ENCODE data around the gene DNAH10. TPM values are rescaled to one million over a fixed set of nuclear protein-coding genes. Genes with fewer than 3 reads are reported as not detected.
"Not testable (repeated sequence)": the region's sequence is repeated elsewhere in the genome, so short reads cannot be mapped to it uniquely, and the experiment has no call there.

The DNAH10 gene
- polyA plus RNA-seq, 2 donors = 0.01 TPM; not detected in 1

DNA sequence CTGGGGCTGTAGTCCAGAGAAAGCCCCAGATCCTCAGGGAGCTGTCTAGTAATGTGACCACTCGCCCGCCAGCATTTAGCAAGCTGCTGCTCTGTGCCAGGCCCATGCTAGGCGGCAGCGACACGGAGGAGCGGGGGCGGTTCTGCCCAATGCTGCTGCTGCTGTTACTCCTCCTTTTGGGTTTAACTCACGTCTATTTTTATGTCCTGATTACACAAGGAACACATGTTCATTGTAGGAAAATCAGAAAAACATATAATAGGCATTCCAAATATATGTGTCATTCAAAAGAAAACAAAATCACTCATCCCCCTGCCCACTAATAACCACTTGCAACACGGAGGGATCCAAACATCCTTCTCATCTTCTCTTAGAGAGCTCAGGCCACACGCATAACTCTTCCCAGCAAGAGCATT is 180.1 kb downstream of the DNAH10 start:
- no peaks in the 10 kb centered on the region for H3K9me3 ChIP-seq (ENCODE audit: control insufficient read depth in 2 of 2, insufficient read depth in 1 of 2, low read depth in 1 of 2, low read length in 1 of 2)
- 93 to 95% methylated on average over 10 of the region's 10 CpGs for WGBS, 2 donors
- H3K27me3 ChIP-seq (ENCODE audit: control insufficient read depth in 1 of 2, insufficient read depth in 2 of 2, low read length in 2 of 2) = no peaks in the 10 kb centered on the region
- peaks cover 0 to 16% of the 10 kb centered on the region in 2 donors for H3K36me3 ChIP-seq (ENCODE audit: control insufficient read depth in 2 of 2, insufficient read depth in 2 of 2, low read length in 1 of 2)
- H3K4me3 ChIP-seq (ENCODE audit: low read depth in 1 of 2, low read length in 2 of 2) = no peak overlapping the region
- no peaks in the 10 kb centered on the region for H3K4me1 ChIP-seq (ENCODE audit: control insufficient read depth in 2 of 2, insufficient read depth in 2 of 2, low read length in 1 of 2)
- H3K27ac ChIP-seq (ENCODE audit: low read depth in 2 of 2, low read length in 1 of 2) = no peak overlapping the region

DNA sequence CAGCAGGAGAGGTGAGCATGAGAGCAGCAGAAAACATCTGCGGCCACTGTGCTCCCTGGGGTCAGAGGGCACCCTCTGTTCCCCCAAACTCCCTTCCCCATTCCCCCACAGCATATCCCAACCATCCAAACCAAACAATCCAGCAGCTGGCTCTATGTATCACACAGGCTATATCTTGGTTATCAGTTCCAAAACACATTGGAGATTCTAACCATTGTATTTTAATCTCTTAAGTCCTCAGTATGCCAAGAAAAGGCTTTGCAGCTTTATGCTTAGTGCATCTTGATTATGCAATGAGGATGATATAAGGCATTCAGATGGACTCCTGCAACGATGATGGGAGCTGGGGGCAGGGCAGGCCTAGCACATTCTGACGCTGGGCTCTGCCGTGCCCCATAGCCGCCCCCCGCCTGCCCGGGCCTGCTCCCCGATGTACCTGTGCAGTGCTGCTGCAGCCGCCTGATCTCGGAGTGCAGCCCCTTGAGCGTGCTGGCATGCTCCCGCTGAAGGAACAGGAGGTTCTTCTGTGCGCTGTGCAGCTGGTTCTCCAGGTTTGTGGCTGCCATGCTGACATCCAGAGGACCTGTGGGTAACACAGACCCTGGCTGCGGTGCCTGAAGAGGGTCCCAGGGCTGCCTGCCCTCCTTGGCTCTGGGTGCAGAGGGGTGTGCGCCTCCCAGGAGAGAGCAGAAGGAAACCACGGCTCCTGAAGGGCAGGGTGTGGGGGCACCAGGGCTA is 181.0 kb downstream of the DNAH10 start:
- WGBS, 2 donors = 92 to 93% methylated on average over 16 of the region's 16 CpGs
- H3K9me3 ChIP-seq (ENCODE audit: control insufficient read depth in 2 of 2, insufficient read depth in 1 of 2, low read depth in 1 of 2, low read length in 1 of 2) = no peaks in the 10 kb centered on the region
- H3K4me1 ChIP-seq (ENCODE audit: control insufficient read depth in 2 of 2, insufficient read depth in 2 of 2, low read length in 1 of 2) = no peaks in the 10 kb centered on the region
- no peak overlapping the region for H3K27ac ChIP-seq (ENCODE audit: low read depth in 2 of 2, low read length in 1 of 2)
- H3K4me3 ChIP-seq (ENCODE audit: low read depth in 1 of 2, low read length in 2 of 2) = no peak overlapping the region
- H3K36me3 ChIP-seq (ENCODE audit: control insufficient read depth in 2 of 2, insufficient read depth in 2 of 2, low read length in 1 of 2) = peaks cover 0 to 13% of the 10 kb centered on the region in 2 donors
- no peaks in the 10 kb centered on the region for H3K27me3 ChIP-seq (ENCODE audit: control insufficient read depth in 1 of 2, insufficient read depth in 2 of 2, low read length in 2 of 2)

DNA sequence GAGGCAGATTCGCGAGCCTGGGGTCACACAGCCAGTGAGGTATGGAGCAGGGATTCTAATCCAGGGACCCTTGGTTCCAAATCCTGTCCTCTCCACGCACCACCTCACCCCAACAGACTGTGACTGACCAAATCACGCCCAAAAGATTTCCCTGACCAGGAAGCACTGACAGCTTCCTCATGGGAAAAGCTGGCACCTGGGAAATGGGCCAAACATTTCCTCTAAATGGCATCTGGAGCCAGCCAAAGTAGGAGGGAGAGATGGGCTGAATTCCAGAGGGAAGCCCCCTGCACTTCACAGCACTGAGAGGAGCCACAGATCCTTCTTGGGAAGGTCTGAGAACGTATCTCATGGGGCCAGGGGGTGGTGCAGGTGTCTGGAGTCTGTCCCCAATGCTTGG is 181.7 kb downstream of the DNAH10 start:
- no peaks in the 10 kb centered on the region for H3K9me3 ChIP-seq (ENCODE audit: control insufficient read depth in 2 of 2, insufficient read depth in 1 of 2, low read depth in 1 of 2, low read length in 1 of 2)
- H3K4me3 ChIP-seq (ENCODE audit: low read depth in 1 of 2, low read length in 2 of 2) = no peak overlapping the region
- H3K27ac ChIP-seq (ENCODE audit: low read depth in 2 of 2, low read length in 1 of 2) = no peak overlapping the region
- H3K27me3 ChIP-seq (ENCODE audit: control insufficient read depth in 1 of 2, insufficient read depth in 2 of 2, low read length in 2 of 2) = no peaks in the 10 kb centered on the region
- no peaks in the 10 kb centered on the region for H3K4me1 ChIP-seq (ENCODE audit: control insufficient read depth in 2 of 2, insufficient read depth in 2 of 2, low read length in 1 of 2)
- H3K36me3 ChIP-seq (ENCODE audit: control insufficient read depth in 2 of 2, insufficient read depth in 2 of 2, low read length in 1 of 2) = peaks cover 0 to 13% of the 10 kb centered on the region in 2 donors
- WGBS, 2 donors = 84 to 89% methylated on average over 5 of the region's 5 CpGs

DNA sequence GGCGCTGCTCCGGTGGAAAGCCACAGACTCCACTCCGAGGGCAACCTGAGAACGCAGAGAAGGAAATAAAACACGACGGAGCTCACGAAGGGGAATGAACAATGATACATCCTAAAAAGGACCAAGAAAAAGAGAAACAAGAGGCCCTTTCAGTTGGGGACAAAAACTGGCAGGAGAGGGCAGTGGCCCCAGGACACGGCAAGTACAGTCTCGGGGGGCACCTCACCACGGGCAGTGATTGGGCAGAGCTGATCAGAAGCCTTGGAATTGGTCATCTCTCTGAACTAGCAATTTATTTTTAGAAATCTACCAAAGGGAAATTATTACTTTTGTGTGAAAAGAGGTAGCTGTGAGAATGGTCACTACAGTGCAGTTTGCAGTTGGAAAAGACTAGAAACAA is 182.6 kb downstream of the DNAH10 start:
- Histone ChIP-seq H3K4me1 (ENCODE audit: control insufficient read depth in 2 of 2, insufficient read depth in 2 of 2, low read length in 1 of 2) (no peaks in the 10 kb centered on the region), H3K27ac (ENCODE audit: low read depth in 2 of 2, low read length in 1 of 2) (no peak overlapping the region), H3K36me3 (ENCODE audit: control insufficient read depth in 2 of 2, insufficient read depth in 2 of 2, low read length in 1 of 2) (peaks cover 0 to 13% of the 10 kb centered on the region in 2 donors), H3K9me3 (ENCODE audit: control insufficient read depth in 2 of 2, insufficient read depth in 1 of 2, low read depth in 1 of 2, low read length in 1 of 2) (no peaks in the 10 kb centered on the region), H3K27me3 (ENCODE audit: control insufficient read depth in 1 of 2, insufficient read depth in 2 of 2, low read length in 2 of 2) (no peaks in the 10 kb centered on the region), H3K4me3 (ENCODE audit: low read depth in 1 of 2, low read length in 2 of 2) (no peak overlapping the region)
- WGBS, 2 donors = 84 to 89% methylated on average over 10 of the region's 10 CpGs

DNA sequence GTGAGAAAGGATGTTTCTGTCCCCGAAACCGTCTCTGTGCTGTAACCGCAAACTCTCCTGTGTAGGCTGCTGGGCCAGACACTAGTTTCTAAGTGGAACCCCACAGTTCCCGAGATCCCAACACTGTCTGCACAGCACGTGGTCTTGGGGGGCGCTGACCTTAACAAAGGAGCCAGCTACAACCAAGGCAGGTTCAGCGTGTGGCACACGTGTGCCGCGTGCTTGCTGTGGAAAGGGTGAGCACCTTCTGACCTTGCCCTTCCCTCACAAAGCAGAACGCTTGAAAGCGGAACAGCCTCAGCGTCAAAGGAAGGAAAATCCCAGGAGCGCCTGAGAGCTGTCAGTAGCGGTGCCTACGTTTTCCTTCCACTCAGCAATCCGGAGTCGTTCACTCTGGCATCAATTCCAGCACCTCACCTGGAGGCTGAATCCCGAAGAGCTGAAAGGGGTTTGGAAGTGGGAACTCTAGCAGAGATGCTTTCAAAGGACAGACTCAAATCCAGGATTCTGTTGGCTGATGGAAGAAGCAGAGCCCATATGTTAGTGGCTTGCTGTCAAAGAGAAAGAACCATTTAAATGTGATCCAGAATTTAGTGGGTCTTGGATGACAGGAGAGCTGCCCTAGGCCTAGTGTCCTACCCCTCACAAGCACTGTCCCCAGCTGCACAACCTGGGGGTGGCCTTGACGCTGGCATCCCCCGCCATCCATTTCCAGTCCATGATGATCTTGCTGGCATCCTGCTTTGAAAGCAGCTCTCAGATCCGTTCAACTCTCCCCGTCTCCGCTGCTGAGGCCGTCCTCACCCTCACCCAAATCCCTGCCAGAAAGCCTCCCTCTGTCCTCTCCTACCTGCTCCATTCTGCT is 183.4 kb downstream of the DNAH10 start:
- Histone ChIP-seq H3K36me3 (ENCODE audit: control insufficient read depth in 2 of 2, insufficient read depth in 2 of 2, low read length in 1 of 2) (peaks cover 0 to 7% of the 10 kb centered on the region in 2 donors), H3K4me1 (ENCODE audit: control insufficient read depth in 2 of 2, insufficient read depth in 2 of 2, low read length in 1 of 2) (no peaks in the 10 kb centered on the region), H3K4me3 (ENCODE audit: low read depth in 1 of 2, low read length in 2 of 2) (no peak overlapping the region), H3K9me3 (ENCODE audit: control insufficient read depth in 2 of 2, insufficient read depth in 1 of 2, low read depth in 1 of 2, low read length in 1 of 2) (no peaks in the 10 kb centered on the region), H3K27me3 (ENCODE audit: control insufficient read depth in 1 of 2, insufficient read depth in 2 of 2, low read length in 2 of 2) (no peaks in the 10 kb centered on the region), H3K27ac (ENCODE audit: low read depth in 2 of 2, low read length in 1 of 2) (no peak overlapping the region)
- 88% methylated on average over 25 of the region's 25 CpGs for WGBS, 2 donors

DNA sequence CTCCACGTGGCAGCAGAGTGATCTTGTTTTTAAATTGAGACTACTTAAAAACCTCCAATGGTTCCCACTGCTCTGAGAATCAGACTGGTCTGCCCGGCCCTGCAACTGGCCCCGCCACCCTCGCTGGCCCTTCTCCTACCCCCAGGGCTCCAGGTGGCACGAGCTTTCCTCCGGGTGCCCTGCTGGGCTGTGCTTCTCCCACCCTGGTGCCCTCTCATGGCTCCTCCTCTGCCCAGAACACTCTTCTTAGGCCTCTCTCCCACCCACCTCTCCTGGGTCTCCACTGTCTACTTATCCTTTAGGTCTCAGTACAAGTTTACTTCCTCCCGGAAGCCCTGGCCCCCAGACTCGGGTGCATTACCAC is 184.0 kb downstream of the DNAH10 start:
- Histone ChIP-seq H3K36me3 (ENCODE audit: control insufficient read depth in 2 of 2, insufficient read depth in 2 of 2, low read length in 1 of 2) (peaks cover 0 to 7% of the 10 kb centered on the region in 2 donors), H3K27me3 (ENCODE audit: control insufficient read depth in 1 of 2, insufficient read depth in 2 of 2, low read length in 2 of 2) (no peaks in the 10 kb centered on the region), H3K4me1 (ENCODE audit: control insufficient read depth in 2 of 2, insufficient read depth in 2 of 2, low read length in 1 of 2) (no peaks in the 10 kb centered on the region), H3K4me3 (ENCODE audit: low read depth in 1 of 2, low read length in 2 of 2) (no peak overlapping the region), H3K9me3 (ENCODE audit: control insufficient read depth in 2 of 2, insufficient read depth in 1 of 2, low read depth in 1 of 2, low read length in 1 of 2) (no peaks in the 10 kb centered on the region), H3K27ac (ENCODE audit: low read depth in 2 of 2, low read length in 1 of 2) (no peak overlapping the region)
- 75 to 78% methylated on average over 8 of the region's 8 CpGs for WGBS, 2 donors

DNA sequence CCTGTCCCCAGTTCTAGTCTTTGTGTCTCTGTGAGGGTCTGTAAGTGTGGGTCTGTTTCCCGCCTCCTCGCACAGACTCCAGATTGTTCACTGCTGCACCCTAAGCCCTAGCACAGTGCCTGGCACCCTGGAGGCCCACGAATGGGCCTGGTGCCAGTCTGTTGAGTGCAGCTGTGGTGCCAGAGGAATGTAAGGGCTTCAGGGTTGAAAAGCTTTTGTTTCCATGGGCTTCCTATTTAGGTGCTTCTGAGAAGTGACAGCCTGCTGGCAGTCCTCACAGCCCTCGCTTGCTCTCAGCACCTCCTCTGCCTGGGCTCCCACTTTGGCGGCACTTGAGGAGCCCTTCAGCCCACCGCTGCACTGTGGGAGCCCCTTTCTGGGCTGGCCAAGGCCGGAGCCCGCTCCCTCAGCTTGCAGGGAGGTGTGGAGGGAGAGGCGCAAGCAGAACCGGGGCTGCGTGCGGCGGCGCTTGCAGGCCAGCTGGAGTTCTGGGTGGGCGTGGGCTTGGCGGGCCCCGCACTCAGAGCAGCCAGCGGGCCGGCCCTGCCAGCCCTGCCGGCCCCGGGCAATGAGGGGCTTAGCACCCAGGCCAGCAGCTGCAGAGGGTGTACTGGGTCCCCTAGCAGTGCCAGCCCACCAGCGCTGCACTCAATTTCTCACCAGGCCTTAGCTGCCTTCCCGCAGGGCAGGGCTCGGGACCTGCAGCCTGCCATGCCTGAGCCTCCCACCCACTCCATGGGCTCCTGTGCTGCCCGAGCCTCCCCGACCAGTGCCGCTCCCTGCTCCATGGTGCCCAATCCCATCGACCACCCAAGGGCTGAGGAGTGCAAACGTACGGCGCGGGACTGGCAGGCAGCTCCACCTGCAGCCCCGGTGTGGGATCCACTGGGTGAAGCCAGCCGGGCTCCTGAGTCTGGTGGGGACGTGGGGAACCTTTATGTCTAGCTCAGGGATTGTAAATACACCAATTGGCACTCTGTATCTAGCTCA is 184.7 kb downstream of the DNAH10 start:
- not testable (repeated sequence) for H3K4me3 ChIP-seq (ENCODE audit: low read depth in 1 of 2, low read length in 2 of 2); H3K27me3 ChIP-seq (ENCODE audit: control insufficient read depth in 1 of 2, insufficient read depth in 2 of 2, low read length in 2 of 2); H3K36me3 ChIP-seq (ENCODE audit: control insufficient read depth in 2 of 2, insufficient read depth in 2 of 2, low read length in 1 of 2); H3K27ac ChIP-seq (ENCODE audit: low read depth in 2 of 2, low read length in 1 of 2); H3K9me3 ChIP-seq (ENCODE audit: control insufficient read depth in 2 of 2, insufficient read depth in 1 of 2, low read depth in 1 of 2, low read length in 1 of 2); H3K4me1 ChIP-seq (ENCODE audit: control insufficient read depth in 2 of 2, insufficient read depth in 2 of 2, low read length in 1 of 2)
- 91 to 93% methylated on average over 29 to 34 of the region's 35 CpGs for WGBS, 2 donors

DNA sequence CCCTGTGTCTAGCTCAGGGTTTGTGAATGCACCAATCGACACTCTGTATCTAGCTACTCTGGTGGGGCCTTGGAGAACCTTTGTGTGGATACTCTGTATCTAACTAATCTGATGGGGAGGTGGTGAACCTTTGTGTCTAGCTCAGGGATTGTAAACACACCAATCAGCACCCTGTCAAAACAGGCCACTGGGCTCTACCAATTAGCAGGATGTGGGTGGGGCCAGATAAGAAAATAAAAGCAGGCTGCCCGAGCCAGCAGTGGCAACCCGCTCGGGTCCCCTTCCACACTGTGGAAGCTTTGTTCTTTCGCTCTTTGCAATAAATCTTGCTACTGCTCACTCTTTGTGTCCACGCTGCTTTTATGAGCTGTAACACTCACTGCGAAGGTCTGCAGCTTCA is 185.4 kb downstream of the DNAH10 start:
- not testable (repeated sequence) for H3K27ac ChIP-seq (ENCODE audit: low read depth in 2 of 2, low read length in 1 of 2); H3K36me3 ChIP-seq (ENCODE audit: control insufficient read depth in 2 of 2, insufficient read depth in 2 of 2, low read length in 1 of 2); H3K9me3 ChIP-seq (ENCODE audit: control insufficient read depth in 2 of 2, insufficient read depth in 1 of 2, low read depth in 1 of 2, low read length in 1 of 2); H3K27me3 ChIP-seq (ENCODE audit: control insufficient read depth in 1 of 2, insufficient read depth in 2 of 2, low read length in 2 of 2); H3K4me3 ChIP-seq (ENCODE audit: low read depth in 1 of 2, low read length in 2 of 2); H3K4me1 ChIP-seq (ENCODE audit: control insufficient read depth in 2 of 2, insufficient read depth in 2 of 2, low read length in 1 of 2)
- WGBS, 2 donors = 90 to 95% methylated on average over 4 to 7 of the region's 7 CpGs

DNA sequence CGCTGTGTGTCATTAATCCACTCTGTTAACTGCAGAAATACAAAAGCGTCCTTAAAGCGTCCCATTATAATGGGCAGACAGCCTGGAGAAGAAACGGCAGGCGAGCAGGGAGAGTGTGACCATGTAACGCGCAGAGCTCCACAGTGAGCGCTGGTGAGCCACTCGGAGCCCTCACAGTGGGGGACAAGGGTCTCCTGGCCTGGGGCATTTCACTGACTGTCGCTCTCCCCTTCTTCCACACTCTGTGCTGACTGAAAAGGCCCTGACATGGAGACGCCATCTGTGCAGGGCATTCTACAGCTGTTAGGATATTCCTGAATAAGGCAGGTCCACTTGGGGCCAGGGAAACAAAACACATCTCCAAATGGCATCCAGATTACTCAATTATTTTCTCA is 186.3 kb downstream of the DNAH10 start:
- H3K9me3 ChIP-seq (ENCODE audit: control insufficient read depth in 2 of 2, insufficient read depth in 1 of 2, low read depth in 1 of 2, low read length in 1 of 2) = no peaks in the 10 kb centered on the region
- 96% methylated on average over 11 of the region's 11 CpGs for whole genome bisulfite sequencing, 2 donors
- H3K27me3 ChIP-seq (ENCODE audit: control insufficient read depth in 1 of 2, insufficient read depth in 2 of 2, low read length in 2 of 2) = no peaks in the 10 kb centered on the region

More for the DNA sequence above, 186.3 kb downstream of the DNAH10 start:
- no peak overlapping the region for H3K27ac ChIP-seq (ENCODE audit: low read depth in 2 of 2, low read length in 1 of 2)
- H3K4me3 ChIP-seq (ENCODE audit: low read depth in 1 of 2, low read length in 2 of 2) = no peak overlapping the region
- H3K36me3 ChIP-seq (ENCODE audit: control insufficient read depth in 2 of 2, insufficient read depth in 2 of 2, low read length in 1 of 2) = no peaks in the 10 kb centered on the region
- no peaks in the 10 kb centered on the region for H3K4me1 ChIP-seq (ENCODE audit: control insufficient read depth in 2 of 2, insufficient read depth in 2 of 2, low read length in 1 of 2)

Data from esophagus (tissue), 2 donors.